ENCODE results near the gene CLEC2L. TPM values are rescaled to one million over a fixed set of nuclear protein-coding genes. Genes with fewer than 3 reads are reported as not detected.
"Not testable (repeated sequence)": the region's sequence is repeated elsewhere in the genome, so short reads cannot be mapped to it uniquely, and the experiment has no call there.

The CLEC2L gene
- total RNA-seq, 1 donor from 2014 or later: not detected

GRCh38 chr7:139523968-139524815 is 707 bp downstream of the CLEC2L start:
- DNase-seq (ENCODE audit: low spot score): no peak

GRCh38 chr7:139525239-139525638 is 1.8 kb downstream of the CLEC2L start:
- DNase-seq (ENCODE audit: low spot score): no peak

GRCh38 chr7:139525750-139526149 is 2.3 kb downstream of the CLEC2L start:
- DNase-seq (ENCODE audit: low spot score): no peak

GRCh38 chr7:139526578-139527544 is 3.4 kb downstream of the CLEC2L start:
- no peak for DNase-seq (ENCODE audit: low spot score)

GRCh38 chr7:139531094-139531493 is 7.6 kb downstream of the CLEC2L start:
- DNase-seq (ENCODE audit: low spot score): no peak

GRCh38 chr7:139532636-139533155 is 9.2 kb downstream of the CLEC2L start:
- DNase-seq (ENCODE audit: low spot score): no peak

- no peak for DNase-seq (ENCODE audit: low spot score)
Observed at GRCh38 chr7:139534096-139534495, 10.6 kb downstream of the CLEC2L start.

- DNase-seq (ENCODE audit: low spot score): no peak
Observed at GRCh38 chr7:139534966-139535651, 11.6 kb downstream of the CLEC2L start.

GRCh38 chr7:139536152-139536551 is 12.7 kb downstream of the CLEC2L start:
- DNase-seq (ENCODE audit: low spot score): no peak

GRCh38 chr7:139538881-139539635 is 15.6 kb downstream of the CLEC2L start:
- no peak for DNase-seq (ENCODE audit: low spot score)

GRCh38 chr7:139540203-139540602 is 16.7 kb downstream of the CLEC2L start:
- DNase-seq (ENCODE audit: low spot score): no peak

- no peak for DNase-seq (ENCODE audit: low spot score)
Observed at GRCh38 chr7:139541600-139542307, 18.3 kb downstream of the CLEC2L start.

GRCh38 chr7:139542308-139543151 is 19.0 kb downstream of the CLEC2L start:
- no peak for DNase-seq (ENCODE audit: low spot score)

GRCh38 chr7:139543801-139544603 is 20.5 kb downstream of the CLEC2L start:
- DNase-seq (ENCODE audit: low spot score): no peak

GRCh38 chr7:139544645-139545044 is 21.2 kb downstream of the CLEC2L start:
- DNase-seq (ENCODE audit: low spot score): no peak

- DNase-seq (ENCODE audit: low spot score): no peak
Observed at GRCh38 chr7:139548302-139549028, 25.0 kb downstream of the CLEC2L start.

GRCh38 chr7:139553991-139554700 is 30.7 kb downstream of the CLEC2L start:
- DNase-seq (ENCODE audit: low spot score): not testable (repeated sequence)
